Stomach (tissue), 9 donors: Measurements from ENCODE around the gene COL6A1. TPM values are rescaled to one million over a fixed set of nuclear protein-coding genes. Genes with fewer than 3 reads are reported as not detected.

Experiments used
- DNase-seq, 2 donors: peaks; one replicate each; pipeline versions ENCODE4 v3.0.0 to v3.0.0-alpha.2; 2013 to 2019
- H3K27ac ChIP-seq, 5 donors: fragments of 200-600 bp in 4 of 5; sonication (generic) in 4 of 5; one replicate each; pipeline ENCODE4 v1.5.1; 2013 to 2019; ENCODE audit warnings: mild to moderate bottlenecking in 1 of 5, moderate library complexity in 1 of 5
- H3K27me3 ChIP-seq, 3 donors: fragments of 200-600 bp; sonication (generic); one replicate each; pipeline ENCODE4 v1.5.1; 2017 to 2019; ENCODE audit warnings: mixed run types in 1 of 3
- H3K36me3 ChIP-seq, 4 donors: fragments of 200-600 bp; sonication (generic); 1 replicate in 3 of 4; 2 replicates in 1 of 4; pipeline ENCODE4 v1.5.1; 2016 to 2019
- H3K4me1 ChIP-seq, 4 donors: fragments of 200-600 bp; sonication (generic); one replicate each; pipeline ENCODE4 v1.5.1; 2016 to 2019
- H3K4me3 ChIP-seq, 4 donors: fragments of 200-600 bp; sonication (generic) in 3 of 4; one replicate each; pipeline ENCODE4 v1.5.1; 2016 to 2019; ENCODE audit warnings: mild to moderate bottlenecking in 1 of 4
- H3K9me3 ChIP-seq, 4 donors: fragments of 200-600 bp; sonication (generic); one replicate each; pipeline ENCODE4 v1.5.1; 2016 to 2019
- EP300 ChIP-seq: sonication (generic); formaldehyde crosslinking; IDR thresholded peaks from one replicate; pipeline ENCODE4 v1.6.1; 2017; ENCODE audit warnings: antibody characterized with exemption
- POLR2A ChIP-seq, 4 donors: fragments of 450-650 bp; IDR thresholded peaks; one replicate each; pipeline ENCODE4 v1.6.1; 2016; ENCODE audit warnings: antibody characterized with exemption in 4 of 4, control low read depth in 2 of 4, mild to moderate bottlenecking in 1 of 4, moderate library complexity in 1 of 4
- POLR2AphosphoS5 ChIP-seq, 3 donors: sonication (generic); formaldehyde crosslinking; IDR thresholded peaks; one replicate each; pipeline ENCODE4 v1.6.1; 2016; ENCODE audit warnings: antibody characterized with exemption in 3 of 3
- WGBS, 5 donors: extraction: QIAGEN DNeasy Blood & Tissue Kit in 3 of 5; methylation state at CpG; one replicate each; pipeline versions ENCODE4 v1.1.5 to v1.1.7; 2013 to 2018; 5-methylcytosine and 5-hydroxymethylcytosine counted together
- intact Hi-C: fragments of 100-400 bp; cut with DNase I; formaldehyde crosslinking; loops from one replicate; pipeline ENCODE4 v1.15.1; 2023; ENCODE audit warnings: low total_unique reads
- polyA plus RNA-seq, 3 donors: library from polyadenylated mRNA; stranded (reverse); fragments of 200-250 nt; gene quantifications; one replicate each; pipeline ENCODE4 v1.2.3, GENCODE V29; 2013
- total RNA-seq, 5 donors: library from RNA; depleted of rRNA; stranded (reverse); fragments of >200 nt; gene quantifications; one replicate each; pipeline versions ENCODE4 v1.1.0 to v1.2.3, GENCODE V29; 2014 to 2016
- TF ChIP-seq, protein P1 (sequence below), 7 experiments: fragments of 450-650 bp in 4 of 7; fragments of 200-600 bp in 3 of 7; sonication (generic) in 3 of 7; IDR thresholded peaks; one replicate each; pipeline ENCODE4 v1.5.1; 2016 to 2019; ENCODE audit warnings: antibody characterized with exemption in 7 of 7, control low read depth in 2 of 7, mild to moderate bottlenecking in 1 of 7
- donor health status: healthy with polysubstance abuse.
- donor health status: Bipolar disorder and iron deficiency.
- donor health status: healthy.

COL6A1 gene
- total and polyA plus RNA-seq, 8 donors: 63.2 to 756 (median 254) TPM

DNA sequence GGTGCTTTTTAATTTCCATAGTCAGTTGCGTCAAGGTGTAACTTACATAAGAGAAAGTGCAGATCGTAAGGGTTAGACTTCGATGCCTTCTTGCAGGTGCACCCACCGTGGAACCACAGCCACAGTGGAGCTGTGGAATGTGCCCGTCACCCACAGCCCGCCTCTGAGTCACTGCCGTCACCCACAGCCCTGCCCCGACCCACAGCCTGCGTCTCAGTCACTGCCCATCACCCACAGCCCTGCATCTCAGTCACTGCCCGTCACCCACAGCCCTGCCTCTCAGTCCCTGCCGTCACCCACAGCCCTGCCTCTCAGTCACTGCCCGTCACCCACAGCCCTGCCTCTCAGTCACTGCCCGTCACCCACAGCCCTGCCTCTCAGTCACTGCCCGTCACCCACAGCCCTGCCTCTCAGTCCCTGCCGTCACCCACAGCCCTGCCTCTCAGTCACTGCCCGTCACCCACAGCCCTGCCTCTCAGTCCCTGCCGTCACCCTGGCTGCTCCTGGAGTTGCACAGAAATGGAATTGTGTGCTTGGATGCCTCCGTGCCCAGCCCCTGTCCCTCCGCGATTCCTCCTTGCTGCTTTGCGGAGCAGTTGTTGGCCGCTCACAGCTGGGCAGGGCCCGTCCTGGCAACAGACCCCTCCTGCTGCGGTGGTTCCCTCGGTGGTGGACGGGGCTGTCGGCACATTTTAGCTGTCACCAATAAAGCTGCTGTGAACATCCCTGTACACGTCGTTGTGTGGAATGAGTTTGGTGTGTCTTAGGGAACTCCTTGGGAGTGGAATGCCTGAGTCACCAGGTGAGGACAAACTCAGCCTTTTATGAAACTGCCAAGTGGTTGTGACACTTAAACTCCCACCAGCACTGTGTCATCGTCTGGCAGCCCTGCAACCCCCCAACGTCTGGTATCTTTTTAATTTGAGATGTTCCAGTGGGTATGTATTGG, 71.4 kb downstream of the COL6A1 start:
- TF ChIP-seq POLR2AphosphoS5 (IDR thresholded peaks at IDR 0.05): no peak
- DNase-seq: peak in 1 of 2 donors; percentile 10
- 63 to 70% (median 67%) methylated on average over 28 to 31 of the region's 31 CpGs for WGBS, 5 donors
- Histone ChIP-seq H3K4me3 (no peak overlapping the region), H3K4me1 (peaks cover 17 to 60% (median 36%) of the 10 kb centered on the region in 4 donors), H3K9me3 (no peaks in the 10 kb centered on the region), H3K27ac (peak overlapping the region in 1 of 5 donors; percentile 90), H3K27me3 (peaks cover 0 to 42% (median 3%) of the 10 kb centered on the region in 3 donors), H3K36me3 (no peaks in the 10 kb centered on the region)
- intact Hi-C loops: loop anchor here (10.0 kb wide), 1 partner anchor 58 kb away; no protein-coding TSS in a partner anchor

DNA sequence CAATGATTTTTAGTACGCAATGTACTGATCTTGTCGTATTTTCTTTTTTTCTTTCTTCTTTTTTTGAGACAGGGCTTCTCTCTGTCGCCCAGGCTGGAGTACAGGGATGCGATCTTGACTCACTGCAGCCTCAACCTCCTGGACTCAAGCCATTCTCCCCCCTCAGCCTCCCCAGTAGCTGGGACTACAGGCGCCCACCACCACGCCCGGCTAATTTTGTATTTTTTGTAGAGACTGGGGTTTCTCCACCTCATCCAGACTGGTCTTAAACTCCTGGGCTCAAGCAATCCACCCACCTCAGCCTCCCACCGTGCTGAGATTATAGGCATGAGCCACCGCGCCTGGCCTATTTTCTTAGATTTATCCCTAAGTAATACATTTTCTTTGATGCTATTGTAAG, 72.5 kb downstream of the COL6A1 start:
- Histone ChIP-seq H3K4me3 (no peak overlapping the region), H3K27ac (peak overlapping the region in 4 of 5 donors; percentile 87 to 95 (median 88)), H3K4me1 (peaks cover 17 to 55% (median 34%) of the 10 kb centered on the region in 4 donors), H3K36me3 (no peaks in the 10 kb centered on the region), H3K9me3 (no peaks in the 10 kb centered on the region), H3K27me3 (peaks cover 0 to 42% (median 3%) of the 10 kb centered on the region in 3 donors)
- intact Hi-C loops: loop anchor here (10.0 kb wide), 1 partner anchor 59 kb away; no protein-coding TSS in a partner anchor
- 84 to 93% (median 87%) methylated on average over 10 of the region's 10 CpGs for WGBS, 5 donors
- TF ChIP-seq, protein P1, sequence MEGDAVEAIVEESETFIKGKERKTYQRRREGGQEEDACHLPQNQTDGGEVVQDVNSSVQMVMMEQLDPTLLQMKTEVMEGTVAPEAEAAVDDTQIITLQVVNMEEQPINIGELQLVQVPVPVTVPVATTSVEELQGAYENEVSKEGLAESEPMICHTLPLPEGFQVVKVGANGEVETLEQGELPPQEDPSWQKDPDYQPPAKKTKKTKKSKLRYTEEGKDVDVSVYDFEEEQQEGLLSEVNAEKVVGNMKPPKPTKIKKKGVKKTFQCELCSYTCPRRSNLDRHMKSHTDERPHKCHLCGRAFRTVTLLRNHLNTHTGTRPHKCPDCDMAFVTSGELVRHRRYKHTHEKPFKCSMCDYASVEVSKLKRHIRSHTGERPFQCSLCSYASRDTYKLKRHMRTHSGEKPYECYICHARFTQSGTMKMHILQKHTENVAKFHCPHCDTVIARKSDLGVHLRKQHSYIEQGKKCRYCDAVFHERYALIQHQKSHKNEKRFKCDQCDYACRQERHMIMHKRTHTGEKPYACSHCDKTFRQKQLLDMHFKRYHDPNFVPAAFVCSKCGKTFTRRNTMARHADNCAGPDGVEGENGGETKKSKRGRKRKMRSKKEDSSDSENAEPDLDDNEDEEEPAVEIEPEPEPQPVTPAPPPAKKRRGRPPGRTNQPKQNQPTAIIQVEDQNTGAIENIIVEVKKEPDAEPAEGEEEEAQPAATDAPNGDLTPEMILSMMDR (IDR thresholded peaks at IDR 0.05): no peak
- TF ChIP-seq EP300: no peak
- no peak for TF ChIP-seq POLR2A (IDR thresholded peaks at IDR 0.05)
- TF ChIP-seq POLR2AphosphoS5 (IDR thresholded peaks at IDR 0.05): no peak
- no peak for DNase-seq

DNA sequence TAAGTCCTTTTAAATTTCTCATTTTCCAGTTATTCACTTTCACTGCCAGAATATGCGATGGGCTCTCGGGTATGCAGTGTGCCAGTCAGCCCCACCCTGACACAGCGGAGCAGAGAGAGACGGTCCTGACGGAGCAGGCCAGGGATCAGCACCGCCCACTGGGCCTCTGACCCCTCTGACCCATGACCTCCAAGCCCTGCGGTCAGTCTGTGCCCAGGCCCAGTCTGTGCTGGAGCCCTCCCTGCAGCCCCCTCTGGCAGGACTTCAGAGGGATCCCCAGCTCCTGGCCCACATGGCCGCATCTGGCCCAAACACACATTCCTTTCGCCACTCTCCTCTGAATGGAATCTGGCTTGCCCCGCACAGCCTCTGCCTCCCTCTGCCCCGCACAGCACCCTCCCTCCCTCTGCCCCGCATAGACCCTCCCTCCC, 72.9 kb downstream of the COL6A1 start:
- intact Hi-C loops: loop anchor here (10.0 kb wide), 1 partner anchor 60 kb away; no protein-coding TSS in a partner anchor

More for the DNA sequence above, 72.9 kb downstream of the COL6A1 start:
- 47 to 60% (median 53%) methylated on average over 12 of the region's 12 CpGs for WGBS, 5 donors
- no peak overlapping the region for H3K4me3 ChIP-seq
- TF ChIP-seq, protein P1 (IDR thresholded peaks at IDR 0.05): no peak
- no peak for TF ChIP-seq POLR2AphosphoS5 (IDR thresholded peaks at IDR 0.05)
- no peak for TF ChIP-seq EP300
- no peak for TF ChIP-seq POLR2A (IDR thresholded peaks at IDR 0.05)
- H3K9me3 ChIP-seq: no peaks in the 10 kb centered on the region
- DNase-seq: peak in 1 of 2 donors; percentile 50
- H3K4me1 ChIP-seq: peaks cover 17 to 51% (median 32%) of the 10 kb centered on the region in 4 donors
- H3K36me3 ChIP-seq: no peaks in the 10 kb centered on the region
- H3K27me3 ChIP-seq: peaks cover 0 to 42% (median 3%) of the 10 kb centered on the region in 3 donors
- peak overlapping the region in 4 of 5 donors; percentile 87 to 95 (median 88) for H3K27ac ChIP-seq

Other genes with a start within 250 kb of the COL6A1 start
- 1,000 to 10,000 TPM in 1 of 5 donors, 100 to 1,000 TPM in 4; 351 to 3,737 (median 491) TPM for gene COL6A2, start 116.3 kb downstream of the COL6A1 start, total RNA-seq
- 100 to 1,000 TPM in 2 of 3 donors, 10 to 100 TPM in 1; 79.3 to 246 (median 113) TPM for gene COL6A2, start 116.3 kb downstream of the COL6A1 start, polyA plus RNA-seq
- gene FTCD, start 173.8 kb downstream of the COL6A1 start, total RNA-seq: 1 to 10 TPM in 2 of 5 donors, not detected in 3; 1.3 to 6.7 TPM
- 1 to 10 TPM in 1 of 3 donors, under 1 TPM in 2; 0.25 to 2.4 (median 0.53) TPM for gene FTCD, start 173.8 kb downstream of the COL6A1 start, polyA plus RNA-seq
- 10 to 100 TPM in 2 of 5 donors, 1 to 10 TPM in 1, under 1 TPM in 1, not detected in 1; 0.72 to 26.4 (median 8.0) TPM for gene SPATC1L, start 202.7 kb downstream of the COL6A1 start, total RNA-seq
- gene SPATC1L, start 202.7 kb downstream of the COL6A1 start, polyA plus RNA-seq: 10 to 100 TPM in 2 of 3 donors, 1 to 10 TPM in 1; 7.0 to 14.2 (median 13.7) TPM
- gene LSS, start 247.0 kb downstream of the COL6A1 start, total RNA-seq: 100 to 1,000 TPM in 1 of 5 donors, 10 to 100 TPM in 4; 26.4 to 246 (median 46.7) TPM
- 10 to 100 TPM; 15.3 to 22.2 (median 21.7) TPM for gene LSS, start 247.0 kb downstream of the COL6A1 start, polyA plus RNA-seq